ENCODE measurements around the gene RBM6. TPM values are rescaled to one million over a fixed set of nuclear protein-coding genes. Genes with fewer than 3 reads are reported as not detected.

The RBM6 gene
- total RNA-seq, 1 experiment from 2014 or later = 72.0 TPM

GRCh38 chr3:49911124-49911420 lies 28.9 kb upstream of the RBM6 start:
- H3K9me3 ChIP-seq (ENCODE audit: insufficient read depth, low read depth) = no peaks in the 10 kb centered on the region
- no TSS peak for BruUV-seq (replicated peaks)
- ChIA-PET POLR2A (ENCODE audit: unreplicated experiment) (no interaction called here), CTCF (interaction anchor here (0.5 kb wide), 1 partner anchor 108 kb away, joined by 6 read pairs; the partner anchor contains the start of gene INKA1)
- peaks cover 15% of the 10 kb centered on the region for H3K4me1 ChIP-seq (replicated peaks; ENCODE audit: insufficient read depth)
- no peak overlapping the region for H2AFZ ChIP-seq
- intact Hi-C loops (cut with micrococcal nuclease; ENCODE audit: unreplicated experiment) = no loop called here
- no peaks in the 10 kb centered on the region for H3K9me2 ChIP-seq (ENCODE audit: insufficient read depth)
- H3K4me3 ChIP-seq = no peak overlapping the region
- TF ChIP-seq EZH2 (IDR thresholded peaks at IDR 0.05; ENCODE audit: low read depth) (no peak), CTCF (conservative IDR thresholded peaks at IDR 0.05) (no peak)
- H3K79me2 ChIP-seq (ENCODE audit: low read depth) = no peaks in the 10 kb centered on the region
- no peak overlapping the region for H3K27ac ChIP-seq
- no peak for DNase-seq
- H3F3A ChIP-seq (ENCODE audit: insufficient read depth, low read depth) = peaks cover 13% of the 10 kb centered on the region
- H4K20me1 ChIP-seq (ENCODE audit: insufficient read depth) = no peaks in the 10 kb centered on the region
- no peaks in the 10 kb centered on the region for H3K36me3 ChIP-seq (ENCODE audit: low read depth)
- no peaks in the 10 kb centered on the region for H3K27me3 ChIP-seq (ENCODE audit: insufficient read depth, low read depth)
- H3K4me2 ChIP-seq = no peak overlapping the region

- TF ChIP-seq EZH2 (IDR thresholded peaks at IDR 0.05; ENCODE audit: low read depth) (no peak), CTCF (conservative IDR thresholded peaks at IDR 0.05) (no peak)
- BruUV-seq (replicated peaks) = no TSS peak
- POLR2A ChIA-PET (ENCODE audit: unreplicated experiment) = no interaction called here
Observed at GRCh38 chr3:49911611-49912010, 28.3 kb upstream of the RBM6 start.

GRCh38 chr3:49912881-49913281 lies 27.1 kb upstream of the RBM6 start:
- Histone ChIP-seq H3K4me3 (no peak overlapping the region), H3K27me3 (ENCODE audit: insufficient read depth, low read depth) (no peaks in the 10 kb centered on the region), H3K4me2 (no peak overlapping the region), H3F3A (ENCODE audit: insufficient read depth, low read depth) (no peaks in the 10 kb centered on the region), H2AFZ (no peak overlapping the region), H3K9me2 (ENCODE audit: insufficient read depth) (no peaks in the 10 kb centered on the region), H3K79me2 (ENCODE audit: low read depth) (no peaks in the 10 kb centered on the region), H3K36me3 (ENCODE audit: low read depth) (no peaks in the 10 kb centered on the region), H3K4me1 (replicated peaks; ENCODE audit: insufficient read depth) (no peaks in the 10 kb centered on the region), H3K27ac (no peak overlapping the region), H4K20me1 (ENCODE audit: insufficient read depth) (no peaks in the 10 kb centered on the region), H3K9me3 (ENCODE audit: insufficient read depth, low read depth) (no peaks in the 10 kb centered on the region)
- DNase-seq = no peak
- intact Hi-C loops (cut with micrococcal nuclease; ENCODE audit: unreplicated experiment) = no loop called here
- CTCF ChIA-PET = no interaction called here
- POLR2A ChIA-PET (ENCODE audit: unreplicated experiment) = no interaction called here
- no peak for TF ChIP-seq EZH2 (IDR thresholded peaks at IDR 0.05; ENCODE audit: low read depth)
- BruUV-seq (replicated peaks) = no TSS peak

More at GRCh38 chr3:49911611-49912010, 28.3 kb upstream of the RBM6 start:
- peaks cover 11% of the 10 kb centered on the region for H3K4me1 ChIP-seq (replicated peaks; ENCODE audit: insufficient read depth)
- H3K27ac ChIP-seq = no peak overlapping the region
- H3K79me2 ChIP-seq (ENCODE audit: low read depth) = no peaks in the 10 kb centered on the region
- no peak overlapping the region for H3K4me3 ChIP-seq
- no peaks in the 10 kb centered on the region for H3K9me2 ChIP-seq (ENCODE audit: insufficient read depth)
- no peak overlapping the region for H2AFZ ChIP-seq
- no peak for DNase-seq
- H3F3A ChIP-seq (ENCODE audit: insufficient read depth, low read depth) = peaks cover 9% of the 10 kb centered on the region; the same call in 1 of the 2 replicates
- no peaks in the 10 kb centered on the region for H3K27me3 ChIP-seq (ENCODE audit: insufficient read depth, low read depth)
- intact Hi-C loops (cut with micrococcal nuclease; ENCODE audit: unreplicated experiment) = no loop called here
- H3K4me2 ChIP-seq = no peak overlapping the region
- no peaks in the 10 kb centered on the region for H3K9me3 ChIP-seq (ENCODE audit: insufficient read depth, low read depth)
- H3K36me3 ChIP-seq (ENCODE audit: low read depth) = no peaks in the 10 kb centered on the region
- CTCF ChIA-PET = no interaction called here
- H4K20me1 ChIP-seq (ENCODE audit: insufficient read depth) = no peaks in the 10 kb centered on the region

GRCh38 chr3:49914906-49915305 lies 25.0 kb upstream of the RBM6 start:
- no TSS peak for BruUV-seq (replicated peaks)
- Histone ChIP-seq H3K4me3 (no peak overlapping the region), H3F3A (ENCODE audit: insufficient read depth, low read depth) (no peaks in the 10 kb centered on the region), H3K79me2 (ENCODE audit: low read depth) (no peaks in the 10 kb centered on the region), H2AFZ (no peak overlapping the region), H3K27ac (no peak overlapping the region), H3K27me3 (ENCODE audit: insufficient read depth, low read depth) (no peaks in the 10 kb centered on the region), H3K9me2 (ENCODE audit: insufficient read depth) (no peaks in the 10 kb centered on the region), H4K20me1 (ENCODE audit: insufficient read depth) (no peaks in the 10 kb centered on the region), H3K4me1 (replicated peaks; ENCODE audit: insufficient read depth) (no peaks in the 10 kb centered on the region), H3K4me2 (no peak overlapping the region), H3K36me3 (ENCODE audit: low read depth) (no peaks in the 10 kb centered on the region), H3K9me3 (ENCODE audit: insufficient read depth, low read depth) (no peaks in the 10 kb centered on the region)
- CTCF ChIA-PET = interaction anchor here (0.5 to 0.9 kb wide), 3 partner anchors 13 to 243 kb away, joined by 3 to 5 read pairs (median 5); no protein-coding TSS in a partner anchor
- DNase-seq = no peak
- TF ChIP-seq EZH2 (IDR thresholded peaks at IDR 0.05; ENCODE audit: low read depth) (no peak), CTCF (conservative IDR thresholded peaks at IDR 0.05) (no peak)
- POLR2A ChIA-PET (ENCODE audit: unreplicated experiment) = no interaction called here
- intact Hi-C loops (cut with micrococcal nuclease; ENCODE audit: unreplicated experiment) = no loop called here

Measured in PC-9 (cell line).